Islet precursor cell (in vitro differentiated cells): ENCODE results near the gene CACNB1.

Source experiments
- DNase-seq: peaks from one replicate; pipeline ENCODE4 v3.0.0-alpha.2; 2018

The CACNB1 gene

DNA sequence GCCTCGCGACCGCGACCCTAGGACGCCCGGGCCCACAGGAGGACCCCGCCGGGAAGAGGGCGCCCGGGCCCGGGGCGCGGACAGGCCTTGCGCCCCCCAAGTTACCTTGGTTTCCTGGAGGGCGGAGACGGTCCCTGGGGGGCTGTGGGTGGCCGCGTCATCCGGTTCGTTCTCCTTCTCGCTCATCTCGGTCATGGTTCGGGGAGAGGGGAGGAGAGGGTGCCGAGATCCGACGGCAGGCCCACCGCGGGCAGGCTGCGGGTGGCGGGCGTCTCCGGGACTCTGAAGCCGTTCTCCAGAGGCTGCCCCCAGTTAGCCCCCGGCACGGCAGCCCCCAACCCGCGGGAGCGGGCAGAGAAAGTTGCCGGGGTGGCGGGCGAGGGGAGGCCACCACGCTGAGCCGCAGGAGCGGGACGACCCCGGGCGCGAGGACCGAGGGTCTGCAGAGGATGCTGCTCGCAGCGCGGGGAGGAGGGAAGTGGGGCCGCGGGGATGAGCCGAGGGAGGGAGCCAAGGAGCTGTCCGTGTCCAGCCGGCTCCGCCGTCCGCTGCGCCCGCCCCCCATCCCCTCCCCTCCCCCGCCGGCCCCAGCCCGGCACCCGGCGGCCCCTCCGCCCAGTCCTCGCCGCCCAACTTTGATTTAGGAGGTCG, 28.0 kb upstream of the CACNB1 start, which contains the start of gene STAC2:
Gene STAC2 (minus strand): TSS at position 638 of the 651 bp plus-strand sequence. CDS start 443 bp downstream, at position 195.
- no peak for DNase-seq

DNA sequence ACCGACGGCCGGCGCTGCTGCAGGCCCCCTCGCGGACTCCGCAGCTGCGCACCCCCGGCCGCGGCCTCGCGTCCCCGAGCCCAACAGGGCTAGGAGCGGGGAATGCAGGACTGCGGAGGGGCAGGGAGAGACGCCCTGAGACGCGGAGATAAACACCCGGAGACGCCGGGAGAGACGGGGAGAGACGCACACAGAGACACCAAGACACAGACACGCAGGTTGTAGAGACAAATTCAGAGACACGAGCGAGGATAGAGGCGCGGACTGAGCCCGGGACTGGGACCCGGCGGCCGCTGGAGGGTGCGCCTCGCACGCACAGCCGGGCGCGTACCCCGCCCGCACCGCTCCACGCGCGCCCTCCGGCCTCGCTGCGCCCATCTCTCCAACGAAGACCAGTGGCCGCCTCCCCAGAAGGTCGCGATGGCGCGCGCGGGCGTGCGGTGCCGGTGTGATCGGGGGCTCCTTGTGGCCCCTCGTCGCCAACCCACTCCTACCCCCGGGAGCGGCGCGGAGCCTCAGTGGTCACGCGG, 27.4 kb upstream of the CACNB1 start:
- DNase-seq = peak; percentile 59

DNA sequence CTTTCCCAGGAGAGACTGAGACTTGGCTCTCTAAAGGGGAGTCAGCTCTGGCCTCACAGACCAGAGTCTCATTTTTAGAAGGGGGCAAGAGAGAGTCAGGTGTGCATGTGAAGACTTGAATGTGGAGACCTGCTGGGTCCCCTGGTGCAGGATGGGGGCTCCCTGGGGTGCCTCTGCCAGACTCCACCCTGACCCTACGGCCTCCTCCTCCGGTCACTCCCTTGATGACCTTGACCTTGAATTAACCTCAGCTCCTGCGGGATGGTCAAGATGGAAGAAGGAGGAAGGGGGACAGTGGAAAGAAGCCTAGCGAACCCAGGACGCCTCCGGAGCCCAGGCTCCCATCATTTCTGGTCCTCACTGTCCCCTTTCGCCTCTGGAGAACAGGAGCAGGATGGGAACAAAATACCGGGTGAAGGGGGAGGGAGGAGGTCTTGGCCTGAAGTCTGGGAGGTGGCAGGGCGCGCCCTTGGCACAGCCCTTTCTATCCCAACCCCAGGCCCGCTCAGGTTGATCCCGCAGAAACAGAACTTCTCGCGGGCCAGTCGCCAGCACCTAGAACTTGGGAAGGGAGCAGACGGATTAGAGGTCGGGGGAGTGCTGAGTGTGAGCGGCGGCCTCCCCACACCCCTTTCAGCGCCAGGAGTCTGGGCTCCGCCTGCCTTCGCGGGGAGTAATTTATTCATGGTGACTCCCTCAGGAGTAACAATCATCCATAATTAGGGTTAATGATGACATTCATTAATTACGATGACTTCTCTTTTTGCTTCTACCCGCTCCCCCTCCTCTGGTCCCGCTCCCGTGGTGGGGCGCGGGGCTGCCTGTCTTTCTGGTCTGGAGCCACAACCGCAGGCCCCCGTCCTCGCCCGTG, 26.7 kb upstream of the CACNB1 start:
- peak; percentile 52 for DNase-seq

DNA sequence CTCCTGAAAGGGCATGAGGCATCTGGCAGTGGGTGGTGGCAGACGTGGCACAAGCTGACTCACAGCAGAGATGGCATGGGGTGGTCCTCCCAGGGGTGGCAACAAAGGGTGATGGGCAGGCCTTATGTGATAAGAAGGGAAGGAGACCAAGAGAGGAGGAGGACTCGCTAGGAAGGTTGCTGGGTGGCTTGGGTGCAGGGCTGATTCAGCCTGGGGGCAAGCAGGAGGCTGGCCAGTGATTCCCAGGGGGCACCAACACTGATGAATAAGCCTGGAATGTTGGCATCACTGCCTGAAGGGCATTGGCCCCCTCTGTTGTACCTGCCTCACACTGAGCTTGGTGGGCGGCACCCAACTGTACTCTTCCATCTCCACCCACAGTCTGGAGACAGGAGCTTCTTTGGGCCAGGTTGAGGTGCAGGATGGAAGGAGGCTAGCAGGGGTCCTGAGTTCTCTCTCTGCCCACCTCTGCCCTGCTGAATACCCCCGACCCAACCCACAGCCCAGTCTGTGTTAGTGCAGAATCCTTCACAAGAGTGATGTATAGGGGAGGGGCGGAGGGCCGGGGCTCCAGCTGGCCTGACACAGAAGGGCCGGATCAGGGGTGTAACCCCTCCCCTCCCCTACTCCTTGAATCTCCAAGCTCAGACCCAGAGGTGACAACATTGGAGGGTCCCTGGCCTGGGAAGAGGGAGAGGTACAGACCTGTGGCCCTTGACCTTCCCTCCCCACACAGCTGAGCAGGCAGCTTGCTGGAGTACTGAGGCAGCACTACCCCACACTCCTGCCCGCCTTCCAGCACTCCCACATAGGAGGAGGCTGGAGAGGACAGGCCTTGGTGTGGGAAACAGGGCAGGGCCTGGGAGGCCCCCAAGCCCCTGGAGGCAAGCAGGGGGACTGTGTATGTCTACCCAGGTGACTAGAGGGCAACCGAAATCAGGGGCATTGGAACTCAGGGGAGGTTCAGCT, 25.7 kb upstream of the CACNB1 start:
- DNase-seq = peak; percentile 63

DNA sequence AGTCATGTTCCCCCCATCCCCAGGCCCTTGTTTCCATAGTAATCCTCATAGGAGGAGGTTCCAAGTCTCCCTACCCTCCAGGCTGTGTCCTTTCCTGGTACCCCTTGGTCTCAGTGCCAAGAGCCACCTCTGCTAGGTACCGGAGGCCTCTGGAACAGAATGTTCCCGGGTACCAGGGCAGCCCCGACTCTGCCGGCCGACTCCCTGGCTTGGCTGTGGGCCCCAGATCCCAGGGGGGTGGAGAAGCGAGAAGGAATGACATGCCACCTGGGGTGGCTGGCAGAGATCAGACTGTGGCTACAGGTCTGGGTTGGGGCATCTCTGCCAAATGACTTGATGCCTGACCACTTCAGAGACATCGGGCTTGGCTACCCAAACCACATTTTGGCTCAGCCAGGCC, 24.7 kb upstream of the CACNB1 start:
- DNase-seq = no peak

DNA sequence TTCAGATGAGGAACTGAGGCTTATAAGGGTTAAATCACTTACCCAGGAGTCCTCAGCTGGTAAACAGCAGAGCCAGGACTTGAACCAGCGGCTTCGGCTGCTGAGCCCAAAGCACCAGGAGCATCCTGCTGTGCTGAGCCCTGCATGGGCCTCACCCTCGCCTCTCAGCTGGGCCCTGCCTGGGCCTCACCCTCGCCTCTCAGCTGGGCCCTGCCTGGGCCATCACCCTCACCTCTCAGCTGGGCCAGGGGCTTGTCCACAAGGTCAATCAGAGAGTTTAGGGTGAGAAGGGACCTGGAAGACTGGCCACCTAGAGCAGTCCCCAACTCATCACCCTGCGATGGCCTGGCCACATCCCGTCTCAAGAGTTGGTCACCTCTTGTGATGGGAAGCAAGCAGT, 24.1 kb upstream of the CACNB1 start:
- DNase-seq = no peak

DNA sequence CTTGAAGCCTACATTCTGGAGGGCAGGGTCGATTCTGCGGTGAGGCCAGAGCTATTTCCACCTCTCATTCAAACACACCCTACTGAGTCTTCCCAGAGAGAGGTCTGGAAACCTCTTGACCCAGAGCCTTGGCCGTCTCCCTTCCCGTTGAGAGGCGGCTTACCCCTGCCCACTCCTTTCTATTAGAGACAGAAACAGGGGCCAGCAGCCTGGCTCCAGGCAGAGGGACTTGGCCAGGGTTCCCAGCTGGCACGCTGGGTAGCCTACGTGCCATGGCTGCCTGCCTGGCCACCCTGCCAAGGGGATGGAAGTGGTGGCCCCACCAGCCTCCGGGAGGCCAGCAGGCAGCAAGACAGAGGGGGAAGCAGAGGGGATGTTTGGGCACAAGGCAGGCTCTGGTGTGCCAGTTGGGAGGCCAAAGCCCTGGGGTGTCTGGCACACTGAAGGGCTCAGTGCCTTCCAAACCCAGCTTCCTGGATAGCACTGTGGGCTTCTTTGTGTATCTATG, 22.2 kb upstream of the CACNB1 start:
- DNase-seq = peak; percentile 54

DNA sequence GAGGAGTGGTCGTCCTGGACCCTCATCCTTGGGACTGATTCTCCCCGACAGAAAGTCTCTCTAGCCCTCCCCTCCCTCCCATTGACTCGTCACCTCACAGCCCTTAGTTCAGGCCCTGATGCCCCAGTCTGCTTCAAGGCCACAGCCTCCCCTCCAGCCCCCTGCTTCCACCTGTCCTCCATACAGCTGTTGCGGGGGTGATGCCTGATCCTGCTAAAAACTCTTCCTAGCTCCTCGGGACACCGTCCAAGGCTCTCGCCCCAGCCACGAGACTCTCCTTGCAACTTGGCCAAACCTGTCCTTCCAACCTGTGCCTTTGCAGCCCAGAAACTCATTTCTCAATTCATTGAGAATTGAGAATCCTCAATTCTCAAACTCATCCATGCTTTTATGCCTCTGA, 21.4 kb upstream of the CACNB1 start:
- DNase-seq = peak; percentile 42

DNA sequence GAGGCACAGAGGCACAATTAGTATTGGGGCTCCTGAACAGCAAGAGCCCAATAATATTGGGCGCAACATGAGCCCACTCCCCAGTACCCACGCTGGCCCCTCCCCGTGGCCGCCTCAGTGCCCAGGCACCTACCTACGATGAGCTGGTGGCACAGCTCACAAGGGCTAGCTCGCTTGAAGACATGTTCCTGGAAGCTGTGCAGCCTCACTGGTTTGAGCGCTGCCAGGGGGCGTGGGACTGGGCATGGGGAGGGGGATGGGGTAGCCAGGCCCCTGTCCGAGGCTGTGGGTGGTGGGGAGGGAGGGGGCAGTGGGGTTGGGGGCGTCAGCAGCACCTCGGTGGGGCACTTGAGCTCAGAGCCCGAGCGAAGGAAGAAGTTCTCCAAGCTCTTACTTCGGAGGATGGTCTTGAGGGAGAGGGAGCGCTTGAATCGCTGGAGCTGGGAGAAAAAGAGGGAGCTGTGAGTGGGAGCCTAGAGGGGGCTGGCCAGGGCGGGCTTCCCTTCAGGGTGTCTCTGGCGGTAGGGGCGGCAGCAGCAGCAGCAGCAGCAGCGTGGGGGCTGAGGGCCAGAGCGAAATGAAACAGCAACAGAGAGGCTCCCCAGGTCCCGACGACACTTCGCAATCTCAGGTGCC, 20.4 kb upstream of the CACNB1 start:
- peak; percentile 54 for DNase-seq

DNA sequence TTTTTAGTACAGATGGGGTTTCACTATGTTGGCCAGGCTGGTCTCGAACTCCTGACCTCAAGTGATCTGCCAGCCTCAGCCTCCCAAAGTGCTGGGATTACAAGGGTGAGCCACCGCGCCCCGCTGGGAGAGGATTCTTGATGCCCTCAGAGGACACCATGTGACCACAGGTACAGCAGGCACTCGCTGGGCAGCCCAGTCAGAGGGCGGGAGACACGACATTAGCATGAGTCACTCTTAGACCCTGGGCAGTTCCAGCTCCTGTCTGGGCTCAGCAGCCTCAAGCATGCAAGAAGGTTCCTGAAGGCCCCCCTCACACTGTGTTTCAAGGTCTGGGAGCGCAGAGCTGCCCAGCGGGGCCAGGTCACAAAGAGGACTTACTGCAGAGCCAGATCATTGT, 16.4 kb upstream of the CACNB1 start:
- DNase-seq = peak; percentile 96

DNA sequence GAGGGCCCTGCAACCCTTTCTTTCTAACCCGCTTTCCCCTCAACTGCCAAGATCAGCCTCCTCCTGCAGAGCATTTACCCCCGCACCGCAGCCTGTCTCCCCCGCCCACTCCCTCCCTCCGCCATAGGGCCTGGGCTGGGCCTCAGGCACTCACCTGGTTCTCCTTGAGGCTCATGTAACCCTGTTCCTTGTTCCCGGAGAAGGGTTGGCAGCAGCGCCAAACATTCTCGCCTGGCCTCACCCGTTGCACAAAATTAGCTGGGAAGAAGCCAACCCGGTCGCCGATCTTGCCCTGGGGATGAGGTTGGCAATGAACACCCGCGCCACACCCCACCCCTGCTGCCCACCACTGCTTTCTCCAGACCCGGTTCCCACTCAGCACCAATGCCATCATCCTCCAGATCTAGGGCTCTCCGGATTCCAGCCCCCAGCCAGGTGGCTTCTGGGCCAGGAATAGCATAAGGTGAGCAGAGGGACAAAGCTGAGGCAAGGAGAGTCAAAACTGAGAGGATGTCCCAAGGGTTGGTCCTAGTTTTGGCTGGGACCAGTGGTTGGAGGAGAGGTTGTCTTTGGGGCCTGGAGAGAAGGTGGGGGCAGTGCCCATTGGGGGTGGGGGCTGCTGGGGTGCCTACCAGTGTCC, 15.5 kb upstream of the CACNB1 start:
- DNase-seq = peak; percentile 54

DNA sequence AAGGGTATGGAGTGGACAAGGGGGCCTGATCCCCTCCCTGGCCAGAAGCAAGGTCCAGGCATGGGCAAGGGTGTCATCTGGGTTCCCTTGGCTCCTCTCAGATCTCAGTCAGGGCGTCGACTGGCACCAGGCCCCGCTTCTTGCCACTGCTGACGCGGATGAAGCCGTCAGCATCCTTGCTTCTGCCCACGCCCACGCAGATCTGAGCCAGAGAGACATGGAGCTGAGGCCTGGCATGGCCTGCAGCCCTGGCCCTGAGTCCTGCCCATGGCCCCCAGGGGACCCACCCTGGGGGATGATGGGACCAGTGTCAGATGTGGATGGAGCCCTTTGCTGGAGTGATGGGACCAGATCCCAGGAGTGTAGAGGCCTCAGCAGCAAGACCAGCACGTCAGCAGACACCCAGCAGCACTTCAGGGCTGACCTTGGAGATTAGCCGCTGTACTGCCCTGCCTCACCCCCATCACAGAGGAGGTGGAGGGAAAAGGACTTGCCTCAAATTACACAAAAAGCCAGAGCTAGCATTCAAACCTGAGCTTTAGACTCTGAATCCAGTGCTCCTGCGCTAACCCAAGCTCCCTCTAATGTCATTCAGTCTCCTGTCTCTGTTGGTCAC, 14.8 kb upstream of the CACNB1 start:
- peak; percentile 50 for DNase-seq

DNA sequence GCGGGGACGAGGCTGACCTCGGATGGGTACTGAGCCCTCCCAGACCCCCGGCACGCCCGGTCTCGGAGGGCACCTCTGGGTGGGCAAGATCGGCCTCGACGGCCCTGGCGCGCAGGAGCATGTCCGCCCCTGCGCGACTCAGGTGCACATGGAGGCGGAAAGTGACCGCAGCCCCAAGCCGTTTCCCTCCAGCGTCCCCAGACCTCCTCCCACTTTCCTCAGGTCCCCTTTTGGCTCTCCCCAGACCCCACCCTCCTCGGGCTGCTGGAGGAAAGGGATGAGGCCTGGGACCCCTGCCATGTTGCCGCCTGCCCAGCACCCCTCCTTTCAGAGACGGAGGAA, 12.6 kb upstream of the CACNB1 start:
- no peak for DNase-seq

DNA sequence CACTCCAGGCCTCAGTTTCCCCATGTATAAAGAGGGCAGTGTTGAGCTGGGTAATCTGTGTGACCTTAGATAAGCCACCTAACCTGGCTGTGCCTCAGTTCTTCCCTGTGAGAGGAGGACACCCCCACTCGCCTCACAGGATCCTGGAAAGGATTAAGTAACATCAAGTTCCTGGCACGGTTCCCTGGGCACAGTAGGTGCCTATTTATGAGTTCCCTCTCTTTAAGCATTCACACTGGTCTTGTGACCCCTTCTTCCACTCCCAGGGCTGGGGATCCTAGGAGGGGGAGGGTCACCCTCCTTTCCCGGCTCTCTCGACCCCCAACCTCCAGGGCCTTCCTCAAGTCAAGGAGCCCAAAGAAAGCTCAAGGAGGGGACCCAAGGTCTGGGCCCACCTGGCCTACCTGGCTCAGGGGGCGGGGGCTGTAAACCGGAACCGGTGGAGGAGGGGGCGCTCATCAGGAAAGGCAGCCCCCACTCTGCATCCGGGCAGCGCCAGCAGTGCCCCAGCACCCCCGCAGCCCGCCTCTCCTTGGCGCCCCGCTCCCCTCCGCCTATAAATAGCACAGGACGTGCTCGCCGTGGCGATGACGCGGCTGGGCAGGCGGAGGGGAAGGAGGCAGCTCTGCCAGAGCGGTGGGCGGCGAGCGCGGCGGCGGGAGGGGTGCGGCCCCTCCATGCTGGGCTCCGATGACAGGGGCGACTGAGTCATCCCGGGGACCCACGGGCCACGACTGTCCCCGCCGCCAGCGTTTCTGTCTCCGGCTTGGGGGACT, 12.0 kb upstream of the CACNB1 start:
- DNase-seq = peak; percentile 78

DNA sequence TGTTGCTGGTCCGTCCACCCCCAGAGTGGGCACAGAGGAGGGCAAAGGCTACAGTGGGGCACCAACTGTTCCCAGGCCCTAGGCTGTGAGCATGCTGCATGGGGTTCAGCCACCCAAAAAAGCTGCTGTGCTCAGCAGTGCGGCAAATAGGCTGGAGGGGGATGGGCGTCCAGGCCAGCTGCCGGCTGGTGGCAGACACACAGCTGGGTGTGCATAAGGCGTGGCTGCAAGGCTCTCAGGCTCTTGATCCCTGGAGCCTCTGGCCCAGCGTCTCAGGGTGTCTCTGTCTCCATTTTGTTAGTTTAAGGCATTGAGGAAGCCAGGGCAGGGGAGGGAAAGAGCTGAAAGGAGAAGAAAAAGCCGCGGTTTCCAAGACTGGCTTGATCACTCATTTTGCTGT, 11.4 kb upstream of the CACNB1 start:
- no peak for DNase-seq

DNA sequence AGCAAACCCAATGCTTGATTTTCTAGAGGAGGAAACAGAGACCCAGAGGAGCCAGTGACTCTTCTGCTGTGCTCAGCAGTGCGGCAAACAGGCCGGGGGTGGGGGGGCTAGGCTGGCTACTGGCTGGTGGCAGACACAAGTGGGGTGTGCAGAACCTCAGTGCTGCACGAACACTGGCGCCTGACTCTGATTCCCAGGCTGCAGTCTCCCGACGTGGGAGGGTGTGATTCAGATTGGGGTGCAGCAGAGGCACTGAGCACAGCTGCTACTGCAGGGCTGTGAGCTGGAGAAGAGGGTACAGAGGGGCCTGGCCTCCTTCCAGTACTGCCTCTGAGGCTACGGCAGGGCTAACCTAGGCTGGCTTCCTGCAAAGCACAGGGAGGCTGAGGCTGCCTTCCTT, 10.7 kb upstream of the CACNB1 start:
- no peak for DNase-seq

DNA sequence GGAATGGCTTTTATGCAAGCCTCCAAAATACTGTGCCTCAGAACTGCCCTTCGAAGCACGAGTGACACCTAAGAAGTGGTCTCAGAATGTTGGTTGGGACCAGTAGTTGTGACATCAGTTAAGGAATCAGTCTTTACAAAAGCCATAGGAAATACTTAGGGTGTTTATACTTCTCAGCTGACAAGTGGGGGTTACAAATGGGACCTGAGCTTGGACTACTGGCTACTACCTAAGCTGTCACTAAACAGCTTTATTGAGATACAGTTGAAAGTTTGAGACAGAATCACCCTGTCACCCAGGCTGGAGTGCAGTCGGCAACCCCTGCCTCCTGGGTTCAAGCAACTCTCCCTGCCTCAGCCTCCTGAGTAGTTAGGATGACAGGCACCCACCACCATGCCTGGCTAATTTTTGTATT, 7.7 kb upstream of the CACNB1 start:
- no peak for DNase-seq

DNA sequence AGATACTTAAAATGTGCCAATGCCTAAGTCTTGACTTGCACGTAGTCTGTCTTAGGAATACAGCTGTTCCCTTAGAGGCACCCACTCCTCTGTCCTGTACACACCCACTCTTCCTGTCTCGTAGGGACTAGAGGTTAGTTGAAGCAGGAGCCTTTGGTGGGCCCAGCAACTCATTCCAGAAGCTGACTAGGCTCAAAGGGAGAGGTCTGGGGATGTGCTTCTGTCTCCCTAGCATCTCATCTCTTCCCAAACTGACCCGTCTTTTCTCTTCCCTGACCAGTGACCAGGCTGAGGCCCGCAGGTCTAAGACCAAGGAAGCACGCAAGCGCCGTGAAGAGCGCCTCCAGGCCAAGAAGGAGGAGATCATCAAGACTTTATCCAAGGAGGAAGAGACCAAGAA, 6.8 kb upstream of the CACNB1 start:
- no peak for DNase-seq

DNA sequence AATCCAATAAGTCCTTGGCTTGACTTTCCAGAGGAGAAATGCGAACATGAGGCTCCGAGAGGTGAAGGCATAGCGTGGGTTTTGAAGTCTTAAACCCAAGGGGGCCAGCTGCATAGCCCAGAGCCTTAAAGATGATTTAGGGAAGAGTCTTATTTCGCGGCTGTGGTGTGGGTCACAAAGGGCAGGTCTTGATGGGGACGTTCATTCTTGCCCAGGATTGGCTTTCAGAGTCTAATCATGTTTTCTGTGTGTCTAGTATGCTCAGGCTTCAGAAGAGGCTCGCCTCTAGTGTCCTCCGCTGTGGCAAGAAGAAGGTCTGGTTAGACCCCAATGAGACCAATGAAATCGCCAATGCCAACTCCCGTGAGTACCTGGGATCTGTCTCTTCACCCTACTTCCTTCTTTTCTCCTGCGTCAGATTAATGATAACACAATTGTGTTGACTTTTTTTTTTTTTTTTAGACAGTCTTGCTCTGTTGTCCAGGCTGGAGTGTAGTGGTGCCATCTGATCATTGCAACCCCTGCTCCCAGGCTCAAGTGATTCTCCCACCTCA, 3.6 kb upstream of the CACNB1 start:
- DNase-seq = no peak
